ENCODE data around the gene A3GALT2.

DNA sequence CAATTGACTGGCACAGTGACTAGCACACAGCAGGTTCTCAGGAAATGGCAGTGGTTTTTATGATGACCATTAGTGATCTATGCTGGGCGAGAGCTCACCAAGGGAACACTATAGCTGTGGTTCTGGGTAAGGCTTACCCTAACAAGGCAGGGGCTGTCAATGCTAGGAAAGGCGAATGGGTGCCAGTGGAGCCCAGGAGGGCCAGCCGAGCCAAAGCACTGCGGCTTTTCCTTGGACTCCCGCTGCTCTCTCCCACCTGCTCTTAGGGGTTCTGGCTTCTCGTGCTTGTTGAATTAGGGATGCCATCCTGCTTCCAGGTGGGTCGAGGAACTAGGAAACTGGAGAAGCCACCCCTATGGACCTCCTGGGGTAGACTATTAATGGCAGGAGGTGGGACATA is 10.0 kb upstream of the A3GALT2 start:
- TF ChIP-seq, protein P1, sequence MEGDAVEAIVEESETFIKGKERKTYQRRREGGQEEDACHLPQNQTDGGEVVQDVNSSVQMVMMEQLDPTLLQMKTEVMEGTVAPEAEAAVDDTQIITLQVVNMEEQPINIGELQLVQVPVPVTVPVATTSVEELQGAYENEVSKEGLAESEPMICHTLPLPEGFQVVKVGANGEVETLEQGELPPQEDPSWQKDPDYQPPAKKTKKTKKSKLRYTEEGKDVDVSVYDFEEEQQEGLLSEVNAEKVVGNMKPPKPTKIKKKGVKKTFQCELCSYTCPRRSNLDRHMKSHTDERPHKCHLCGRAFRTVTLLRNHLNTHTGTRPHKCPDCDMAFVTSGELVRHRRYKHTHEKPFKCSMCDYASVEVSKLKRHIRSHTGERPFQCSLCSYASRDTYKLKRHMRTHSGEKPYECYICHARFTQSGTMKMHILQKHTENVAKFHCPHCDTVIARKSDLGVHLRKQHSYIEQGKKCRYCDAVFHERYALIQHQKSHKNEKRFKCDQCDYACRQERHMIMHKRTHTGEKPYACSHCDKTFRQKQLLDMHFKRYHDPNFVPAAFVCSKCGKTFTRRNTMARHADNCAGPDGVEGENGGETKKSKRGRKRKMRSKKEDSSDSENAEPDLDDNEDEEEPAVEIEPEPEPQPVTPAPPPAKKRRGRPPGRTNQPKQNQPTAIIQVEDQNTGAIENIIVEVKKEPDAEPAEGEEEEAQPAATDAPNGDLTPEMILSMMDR (IDR thresholded peaks at IDR 0.05; ENCODE audit: low read depth, low read length): no peak
- TF ChIP-seq POLR2A (IDR thresholded peaks at IDR 0.05; ENCODE audit: extremely low read depth, insufficient read length): no peak
- TF ChIP-seq, protein P2, sequence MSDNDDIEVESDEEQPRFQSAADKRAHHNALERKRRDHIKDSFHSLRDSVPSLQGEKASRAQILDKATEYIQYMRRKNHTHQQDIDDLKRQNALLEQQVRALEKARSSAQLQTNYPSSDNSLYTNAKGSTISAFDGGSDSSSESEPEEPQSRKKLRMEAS (IDR thresholded peaks at IDR 0.05; ENCODE audit: low read depth, low read length): no peak

Measured in NB4 (cell line).